Hepatocyte (in vitro differentiated cells): Measurements from ENCODE around the gene ZNF550.

Source experiments
- CTCF ChIP-seq: fragments of 200-600 bp; sonication (generic); IDR thresholded peaks from 2 replicates; pipeline ENCODE4 v1.5.1; 2016; ENCODE audit warnings: antibody characterized with exemption, mild to moderate bottlenecking; ENCODE audit not compliant: poor library complexity
- EZH2phosphoT487 ChIP-seq: fragments of 200-600 bp; sonication (generic); IDR thresholded peaks from one replicate; pipeline ENCODE4 v1.6.1; 2018; ENCODE audit warnings: antibody characterized with exemption, mild to moderate bottlenecking, low read depth, moderate library complexity; ENCODE audit not compliant: unreplicated experiment, severe bottlenecking

GRCh38 chr19:57512845-57513244 lies 46.8 kb downstream of the ZNF550 start:
- TF ChIP-seq CTCF (no peak), EZH2phosphoT487 (no peak)
